ENCODE data around the gene PCNT. TPM values are rescaled to one million over a fixed set of nuclear protein-coding genes. Genes with fewer than 3 reads are reported as not detected.

The PCNT gene
- total RNA-seq, 1 donor from 2014 or later, result 39.9 TPM

DNA sequence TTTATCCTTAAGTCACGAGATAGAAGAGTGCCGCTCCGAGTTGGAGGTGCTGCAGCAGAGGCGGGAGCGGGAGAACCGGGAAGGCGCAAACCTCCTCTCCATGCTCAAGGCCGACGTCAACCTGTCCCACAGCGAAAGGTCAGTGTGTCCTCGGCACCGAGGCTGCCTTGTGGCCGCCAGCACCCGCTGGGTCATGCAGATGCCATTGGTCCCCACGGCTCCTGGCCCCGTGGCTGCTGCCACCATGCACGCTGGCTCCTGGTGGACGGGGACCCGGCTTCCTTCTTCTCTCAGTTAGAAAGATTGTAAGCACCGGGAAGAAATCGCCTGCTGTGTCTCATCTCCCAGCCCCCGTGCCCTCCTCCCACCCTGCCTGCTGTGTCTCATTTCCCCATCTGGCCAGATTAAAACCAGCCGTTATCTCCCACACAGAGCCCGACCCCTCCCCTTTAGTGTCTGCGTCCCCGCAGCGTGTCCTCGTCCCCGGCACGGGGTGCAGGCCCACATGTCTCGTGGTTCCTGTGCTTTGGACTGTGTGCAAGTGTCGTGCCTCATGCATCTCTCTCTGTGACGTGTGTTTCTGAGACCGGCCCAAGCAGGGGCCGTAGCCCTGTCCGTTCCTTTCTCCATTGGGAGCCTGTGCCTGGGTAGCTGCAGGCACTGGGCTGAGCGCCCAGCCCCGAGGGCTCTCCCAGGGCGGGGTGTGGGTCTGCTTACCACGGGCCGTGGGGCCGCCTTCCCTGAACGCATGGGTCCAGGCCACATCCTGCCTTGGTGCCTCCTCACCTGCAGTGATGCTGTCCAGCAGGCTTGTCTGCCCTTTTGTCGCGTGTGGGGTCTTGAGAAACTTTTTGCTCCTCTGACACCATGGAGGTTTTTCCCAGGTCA is 62.1 kb downstream of the PCNT start:
- TF ChIP-seq CTCF (IDR thresholded peaks at IDR 0.05), result no peak
- no peak for DNase-seq (ENCODE audit: low spot score in 2 of 2)
- Histone ChIP-seq H3K36me3 (peaks cover 24 to 48% of the 10 kb centered on the region in 2 donors), H3K4me1 (no peaks in the 10 kb centered on the region), H3K9me3 (no peaks in the 10 kb centered on the region), H3K27ac (no peak overlapping the region), H3K4me3 (no peak overlapping the region), H3K27me3 (no peaks in the 10 kb centered on the region)
- intact Hi-C loops (cut with DNase I), result no loop called here

DNA sequence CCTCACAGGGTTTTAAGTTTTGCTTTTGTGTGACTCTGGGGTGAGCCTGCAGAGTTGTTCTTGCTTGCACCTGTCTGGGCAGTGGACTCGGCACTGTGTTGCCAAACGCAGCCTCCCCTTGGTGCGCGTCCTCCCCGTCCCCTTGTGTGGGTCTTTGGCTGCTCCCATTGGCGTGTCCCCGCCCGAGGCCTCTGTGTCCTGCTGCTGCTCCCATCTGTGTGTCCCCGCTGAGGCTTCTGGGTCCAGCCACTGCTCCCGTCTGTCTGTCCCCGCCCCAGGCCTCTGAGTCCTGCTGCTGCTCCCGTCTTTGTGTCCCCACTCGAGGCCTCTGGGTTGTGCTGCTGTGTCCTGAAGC is 62.8 kb downstream of the PCNT start:
- no peaks in the 10 kb centered on the region for H3K27me3 ChIP-seq
- H3K9me3 ChIP-seq, result no peaks in the 10 kb centered on the region
- H3K4me3 ChIP-seq, result no peak overlapping the region
- no peak for DNase-seq (ENCODE audit: low spot score in 2 of 2)
- H3K36me3 ChIP-seq, result peaks cover 24 to 51% of the 10 kb centered on the region in 2 donors
- H3K4me1 ChIP-seq, result no peaks in the 10 kb centered on the region
- intact Hi-C loops (cut with DNase I), result no loop called here
- no peak overlapping the region for H3K27ac ChIP-seq
- TF ChIP-seq CTCF (IDR thresholded peaks at IDR 0.05), result no peak

DNA sequence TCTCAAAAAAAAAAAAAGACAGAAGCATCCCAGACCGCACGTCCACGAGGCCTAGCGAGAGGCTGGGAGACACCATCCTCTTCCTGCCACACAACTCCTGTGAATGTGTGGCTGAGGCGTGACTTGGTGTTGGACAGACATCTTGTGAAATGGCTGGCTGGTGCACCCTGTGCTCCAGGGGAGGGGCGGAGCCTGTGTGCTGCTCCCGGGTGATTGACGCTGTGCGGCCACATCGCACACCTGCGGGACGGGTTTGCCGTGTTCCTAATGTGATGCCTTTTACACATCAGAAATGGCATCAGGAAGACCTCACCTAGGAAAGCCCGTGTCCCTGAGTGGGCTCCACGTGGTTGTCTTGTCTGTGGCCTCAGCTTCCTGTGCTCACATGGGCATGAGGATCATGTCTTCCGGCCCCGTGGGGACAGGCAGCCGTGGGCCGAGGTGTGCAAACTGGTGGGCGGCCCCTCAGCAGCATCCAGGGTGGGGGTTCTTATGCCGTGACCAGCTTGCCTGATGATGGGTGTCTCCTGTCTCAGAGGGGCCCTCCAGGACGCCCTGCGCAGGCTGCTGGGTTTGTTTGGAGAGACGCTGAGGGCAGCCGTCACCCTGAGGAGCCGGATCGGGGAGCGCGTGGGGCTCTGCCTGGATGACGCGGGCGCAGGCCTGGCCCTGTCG is 64.4 kb downstream of the PCNT start:
- Histone ChIP-seq H3K27me3 (no peaks in the 10 kb centered on the region), H3K4me3 (no peak overlapping the region), H3K4me1 (peaks cover 0 to 5% of the 10 kb centered on the region in 2 donors), H3K27ac (no peak overlapping the region), H3K9me3 (no peaks in the 10 kb centered on the region), H3K36me3 (peaks cover 24 to 53% of the 10 kb centered on the region in 2 donors)
- TF ChIP-seq CTCF (IDR thresholded peaks at IDR 0.05), result no peak
- intact Hi-C loops (cut with DNase I), result no loop called here
- no peak for DNase-seq (ENCODE audit: low spot score in 2 of 2)

GRCh38 chr21:46388896-46389295 is 64.9 kb downstream of the PCNT start:
- Histone ChIP-seq H3K36me3 (peaks cover 24 to 59% of the 10 kb centered on the region in 2 donors), H3K27me3 (no peaks in the 10 kb centered on the region), H3K4me1 (peaks cover 0 to 5% of the 10 kb centered on the region in 2 donors), H3K9me3 (no peaks in the 10 kb centered on the region), H3K27ac (no peak overlapping the region), H3K4me3 (no peak overlapping the region)
- no peak for TF ChIP-seq CTCF (IDR thresholded peaks at IDR 0.05)
- intact Hi-C loops (cut with DNase I), result no loop called here
- DNase-seq (ENCODE audit: low spot score in 2 of 2), result no peak

DNA sequence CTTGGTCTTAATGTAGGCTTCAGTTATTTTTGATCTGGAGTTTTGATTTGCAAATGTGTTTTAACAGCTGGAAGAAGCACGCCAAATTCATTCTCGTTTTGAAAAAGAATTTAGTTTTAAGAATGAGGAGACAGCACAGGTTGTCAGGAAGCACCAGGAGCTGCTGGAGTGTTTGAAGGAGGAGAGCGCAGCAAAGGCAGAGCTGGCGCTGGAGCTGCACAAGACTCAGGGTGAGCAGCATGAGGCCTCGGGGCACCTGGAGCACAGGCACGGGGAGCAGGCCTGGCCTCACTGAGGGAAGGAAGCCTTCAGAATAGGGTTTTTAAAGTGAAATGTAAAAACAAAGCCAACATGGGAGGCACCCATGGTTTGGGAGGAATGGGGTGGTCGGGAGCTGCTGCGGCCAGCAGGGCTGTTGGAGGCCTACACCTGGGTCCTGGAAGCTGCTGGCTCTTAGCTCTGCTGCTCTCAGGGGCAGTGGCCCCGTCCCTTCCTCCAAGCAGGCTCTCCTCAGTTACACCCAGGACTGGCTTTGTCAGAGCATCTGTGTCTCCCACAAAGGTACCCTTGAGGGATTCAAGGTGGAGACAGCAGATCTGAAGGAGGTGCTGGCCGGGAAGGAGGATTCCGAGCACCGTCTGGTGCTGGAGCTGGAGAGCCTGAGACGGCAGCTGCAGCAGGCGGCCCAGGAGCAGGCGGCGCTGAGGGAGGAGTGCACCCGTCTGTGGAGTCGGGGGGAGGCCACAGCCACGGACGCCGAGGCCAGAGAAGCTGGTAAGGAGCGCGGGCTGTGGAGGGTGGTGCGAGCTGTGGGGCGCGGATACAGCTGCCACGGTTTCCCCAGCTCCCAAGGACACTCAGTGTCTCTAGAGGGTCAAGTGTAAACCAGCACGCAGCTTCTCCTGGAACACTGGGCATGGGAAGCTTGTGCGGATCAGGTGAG is 66.9 kb downstream of the PCNT start:
- H3K36me3 ChIP-seq, result peaks cover 16 to 62% of the 10 kb centered on the region in 2 donors
- no peak for DNase-seq (ENCODE audit: low spot score in 2 of 2)
- TF ChIP-seq CTCF (IDR thresholded peaks at IDR 0.05), result no peak

More for the DNA sequence above, 66.9 kb downstream of the PCNT start:
- Histone ChIP-seq H3K4me1 (peaks cover 0 to 5% of the 10 kb centered on the region in 2 donors), H3K9me3 (no peaks in the 10 kb centered on the region), H3K27me3 (no peaks in the 10 kb centered on the region), H3K4me3 (no peak overlapping the region), H3K27ac (no peak overlapping the region)
- intact Hi-C loops (cut with DNase I), result no loop called here

Data from ascending aorta (tissue), 2 donors.